SKM-1 (cell line): ENCODE data around the gene ALPP.

Experiments
- DNase-seq: peaks from one replicate; lab custom pipeline; 2025; ENCODE audit not compliant: unreplicated experiment; lab: John Stamatoyannopoulos, UW

ALPP gene

DNA sequence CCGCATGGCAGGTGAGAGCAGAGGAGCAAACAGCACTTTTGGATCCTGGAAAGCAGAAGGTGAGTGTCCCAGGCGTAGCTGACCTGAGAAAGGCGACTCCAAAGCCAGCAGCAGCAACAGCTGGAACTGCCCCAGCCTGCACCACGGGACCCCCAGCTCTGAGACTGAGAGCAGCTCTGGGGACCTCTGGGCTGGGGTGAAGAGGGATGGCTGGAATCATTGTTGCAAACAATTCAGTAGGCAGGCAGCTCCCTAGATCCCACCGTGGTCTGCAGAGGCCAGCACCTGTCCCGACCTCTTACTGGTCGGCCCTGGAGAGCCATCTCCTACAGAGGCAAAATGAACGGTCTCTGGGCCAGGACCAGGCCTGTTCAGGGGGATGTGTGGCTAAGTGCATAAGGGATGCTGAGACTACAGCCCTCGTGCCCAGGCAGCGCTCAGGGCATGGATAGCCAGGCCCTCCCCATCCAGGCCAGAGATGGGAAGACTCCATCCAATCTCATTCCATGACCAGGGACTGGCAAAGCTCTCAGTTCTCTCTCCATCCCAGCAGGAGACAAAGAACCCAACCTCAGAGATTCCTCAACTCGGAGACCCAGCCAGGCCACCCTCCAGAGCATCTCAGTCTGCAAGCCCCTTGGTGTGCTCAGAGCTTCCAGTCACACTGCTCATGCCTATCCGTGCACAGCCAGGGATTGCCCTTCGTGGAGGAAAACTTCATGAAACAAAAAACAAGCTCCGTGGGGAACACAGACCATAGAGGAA, 38.2 kb upstream of the ALPP start:
- no peak for DNase-seq

- DNase-seq: no peak
These were observed 37.4 kb upstream of the ALPP start for GRCh38 chr2:232341061-232341738.

GRCh38 chr2:232341739-232342126, 36.8 kb upstream of the ALPP start:
- DNase-seq: no peak

DNA sequence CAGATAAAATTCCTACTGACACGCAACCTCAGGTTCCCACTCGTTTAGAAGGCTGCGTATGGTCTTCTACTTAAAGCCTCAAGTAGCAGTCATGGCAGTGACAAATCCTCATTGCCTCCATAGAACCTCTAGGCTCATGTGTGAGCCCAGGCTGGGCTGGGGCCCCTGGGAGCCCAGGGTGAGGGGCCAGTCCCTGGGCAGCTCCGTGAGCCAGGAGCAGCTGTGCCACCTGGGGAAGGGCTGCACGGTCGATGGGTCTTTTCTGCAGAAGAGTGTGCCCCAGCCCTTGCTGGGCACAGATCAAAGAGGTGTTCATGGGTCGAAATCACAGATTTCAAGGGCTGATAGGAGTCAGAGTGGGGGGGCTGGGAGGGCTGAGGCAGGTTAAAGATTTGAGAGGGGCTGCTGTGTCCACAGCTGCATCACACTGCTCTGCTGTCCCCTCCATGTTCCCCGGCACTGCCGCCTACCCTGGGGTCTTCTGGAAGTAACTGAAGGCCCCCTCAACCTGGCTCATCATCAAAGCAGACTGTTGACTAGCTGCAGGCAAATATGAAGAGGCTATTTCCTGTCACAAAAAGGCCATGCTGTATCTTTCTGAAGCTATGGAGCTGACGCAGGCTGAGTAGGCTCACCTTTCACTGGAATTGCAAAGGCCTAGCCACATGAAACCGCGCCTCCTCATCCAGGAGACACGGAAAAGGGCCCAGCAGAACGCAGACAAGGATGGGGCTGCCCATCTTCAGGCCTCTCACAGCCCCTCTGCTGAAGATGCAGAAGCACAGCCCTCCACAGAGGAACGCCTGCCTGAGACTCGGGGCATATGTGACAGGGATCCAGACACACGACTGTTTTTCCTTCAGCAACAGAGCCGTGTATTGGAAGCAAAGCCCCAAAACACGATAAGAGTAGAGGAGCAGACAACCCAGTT, 35.7 kb upstream of the ALPP start:
- no peak for DNase-seq

DNA sequence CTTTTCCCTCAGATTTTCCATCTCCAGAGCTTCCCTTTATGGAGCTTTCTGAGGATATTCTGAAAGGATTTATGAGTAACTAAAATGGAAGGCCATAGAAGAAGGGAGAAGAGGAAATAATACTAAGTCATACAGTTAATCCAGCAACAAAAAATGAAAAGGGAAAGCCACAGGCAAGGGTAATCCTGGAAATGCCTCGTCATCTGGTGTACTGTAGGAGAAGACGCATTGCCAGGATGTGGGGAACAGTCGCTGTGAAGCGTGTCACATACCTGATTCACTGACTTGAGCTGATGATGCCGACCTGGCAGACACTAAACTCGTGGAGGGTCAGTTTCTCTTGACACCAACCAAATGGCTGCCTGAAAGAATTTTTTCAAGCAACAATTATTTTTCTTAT, 34.7 kb upstream of the ALPP start:
- no peak for DNase-seq

- no peak for DNase-seq
These were observed 33.3 kb upstream of the ALPP start for GRCh38 chr2:232345251-232345650.

DNA sequence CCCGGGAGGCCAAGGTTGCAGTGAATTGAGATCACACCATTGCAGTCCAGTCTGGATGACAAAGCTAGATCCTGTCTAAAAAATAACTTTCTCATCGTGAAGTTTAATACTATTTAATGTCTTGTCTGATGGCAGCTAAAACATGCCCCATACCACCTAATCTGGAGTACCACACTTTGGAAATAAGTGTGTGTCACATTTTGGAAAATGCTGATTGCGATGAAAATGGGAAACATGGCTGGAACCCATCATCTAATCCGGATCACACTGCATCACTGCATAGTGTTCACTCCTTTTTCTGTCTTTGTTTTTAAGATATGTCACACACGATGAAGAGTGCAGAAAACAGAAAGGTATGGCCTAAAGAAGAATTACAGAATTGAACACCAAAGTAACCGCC, 31.2 kb upstream of the ALPP start:
- no peak for DNase-seq

GRCh38 chr2:232348936-232349335, 29.6 kb upstream of the ALPP start:
- DNase-seq: no peak

GRCh38 chr2:232349546-232349945, 29.0 kb upstream of the ALPP start:
- no peak for DNase-seq

DNA sequence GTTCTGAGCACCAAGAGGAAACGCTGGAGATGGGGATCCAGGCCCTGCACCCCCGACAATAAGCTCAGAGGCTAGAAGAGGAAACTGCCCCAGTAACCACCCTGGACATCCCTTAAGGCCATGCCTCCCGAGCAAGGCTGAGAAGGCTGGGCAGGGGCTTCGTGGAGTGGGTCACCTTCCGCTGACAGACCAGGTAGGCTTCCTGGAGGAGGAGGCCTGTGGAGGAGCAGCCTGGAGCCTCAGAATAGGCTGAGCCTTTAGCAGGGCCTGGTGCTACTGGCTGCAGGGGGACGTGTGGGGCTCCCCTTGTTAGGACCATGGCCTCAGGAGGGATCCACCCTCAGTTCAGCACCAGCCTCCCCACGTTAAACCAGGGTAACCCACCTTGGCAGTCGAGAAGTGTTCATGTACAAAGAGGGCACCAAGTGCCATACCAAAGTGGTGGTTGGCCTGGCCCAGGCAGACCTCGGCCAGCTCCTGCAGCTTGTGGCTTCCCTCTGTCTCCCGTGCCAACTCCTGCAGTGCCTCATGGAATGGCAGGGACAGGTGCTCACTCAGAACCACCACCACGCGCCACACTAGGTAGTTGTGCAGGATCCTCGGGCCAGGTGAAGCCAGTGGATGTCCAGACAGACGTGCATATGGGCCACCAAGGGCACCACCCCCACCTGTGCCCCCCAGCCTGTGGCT, 28.5 kb upstream of the ALPP start:
- no peak for DNase-seq

- no peak for DNase-seq
These were observed 27.5 kb upstream of the ALPP start for GRCh38 chr2:232350804-232351685.

- no peak for DNase-seq
These were observed 26.7 kb upstream of the ALPP start for GRCh38 chr2:232351686-232352510.

DNA sequence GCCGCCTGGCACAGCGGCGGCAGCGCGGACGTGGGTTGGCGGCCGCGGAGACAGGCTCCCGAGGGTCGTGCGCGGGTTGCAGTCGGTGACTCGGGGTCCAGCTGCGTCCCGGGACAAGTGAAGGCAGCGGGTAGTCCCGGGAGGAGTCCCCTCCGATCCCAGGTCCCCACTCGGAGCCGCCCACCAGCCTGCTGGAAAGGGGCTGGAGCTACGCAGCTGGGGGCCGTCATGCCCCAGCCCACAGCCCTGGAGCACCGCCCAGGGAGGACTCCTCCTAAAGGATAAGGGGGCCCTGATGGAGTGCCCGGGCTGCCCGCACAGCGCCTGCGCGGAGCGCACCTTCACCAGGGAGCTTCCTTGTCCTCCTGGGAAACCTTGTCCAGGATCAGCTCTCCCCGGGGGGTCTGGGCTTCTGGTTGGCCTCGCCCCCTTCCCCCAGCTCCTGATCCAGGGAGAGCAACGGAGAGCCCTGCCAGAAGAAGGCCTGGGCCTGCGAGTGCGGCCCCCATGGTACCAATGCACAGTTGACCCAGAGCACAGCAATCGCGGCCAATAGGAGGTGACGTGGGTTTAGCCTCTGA, 25.9 kb upstream of the ALPP start:
- no peak for DNase-seq

DNA sequence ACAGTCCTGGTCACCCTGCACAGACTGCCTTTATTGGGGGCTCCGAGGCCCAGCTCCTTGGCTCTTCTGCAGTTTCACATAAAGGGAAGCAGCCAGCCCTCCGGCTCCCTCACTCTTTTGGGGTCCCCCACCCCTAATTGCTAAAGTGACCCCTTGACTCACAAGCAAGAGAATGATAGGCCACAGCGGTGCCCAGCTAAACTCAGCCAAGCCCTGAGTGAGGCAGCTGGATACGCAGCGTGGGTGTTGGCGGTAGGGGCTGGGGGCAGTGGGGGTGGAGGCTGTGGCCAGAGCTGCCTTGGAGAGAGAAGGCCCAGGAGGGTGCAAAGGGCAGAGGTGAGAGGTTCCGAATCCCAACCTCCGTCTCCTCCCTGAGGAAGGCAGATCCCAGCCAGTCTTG, 25.5 kb upstream of the ALPP start:
- no peak for DNase-seq

GRCh38 chr2:232353660-232354059, 24.9 kb upstream of the ALPP start:
- DNase-seq: no peak

DNA sequence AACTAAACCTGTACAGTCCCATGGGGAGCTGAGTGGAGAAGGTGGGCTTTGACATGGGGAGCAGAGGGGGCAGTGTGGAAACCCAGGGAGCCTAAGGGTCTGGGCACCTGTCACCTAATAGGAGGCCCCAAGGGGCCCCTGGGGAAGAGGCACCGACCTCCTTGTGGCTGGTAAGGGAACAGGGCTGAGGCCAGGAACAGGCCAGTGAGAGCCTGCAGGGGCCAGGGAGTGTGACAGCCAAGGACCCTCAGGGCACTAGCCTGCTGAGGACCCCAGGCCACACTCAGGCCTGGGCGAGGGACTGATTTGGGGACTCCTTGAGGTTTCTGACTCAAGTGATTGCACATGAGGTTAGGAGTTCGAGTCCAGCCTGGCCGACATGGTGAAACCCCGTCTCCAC, 24.5 kb upstream of the ALPP start:
- no peak for DNase-seq

DNA sequence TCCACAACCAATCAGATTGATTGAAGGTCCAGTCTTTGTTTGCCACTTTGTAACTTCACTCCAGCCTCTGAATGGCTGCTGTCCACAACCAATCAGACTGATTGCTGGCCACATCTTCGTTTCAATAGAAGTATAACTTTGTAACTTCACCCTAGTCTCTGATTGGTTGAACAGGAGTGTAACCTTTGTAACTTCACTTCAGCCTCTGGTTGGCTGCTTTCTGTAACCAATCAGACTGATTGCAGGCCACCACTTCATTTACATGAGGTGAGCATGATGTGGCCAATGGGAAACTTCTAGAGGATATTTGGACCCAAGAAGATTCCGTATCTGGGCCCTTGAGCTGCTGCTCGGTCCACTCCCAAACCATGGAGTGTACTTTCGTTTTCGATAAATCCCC, 16.9 kb upstream of the ALPP start:
- no peak for DNase-seq

DNA sequence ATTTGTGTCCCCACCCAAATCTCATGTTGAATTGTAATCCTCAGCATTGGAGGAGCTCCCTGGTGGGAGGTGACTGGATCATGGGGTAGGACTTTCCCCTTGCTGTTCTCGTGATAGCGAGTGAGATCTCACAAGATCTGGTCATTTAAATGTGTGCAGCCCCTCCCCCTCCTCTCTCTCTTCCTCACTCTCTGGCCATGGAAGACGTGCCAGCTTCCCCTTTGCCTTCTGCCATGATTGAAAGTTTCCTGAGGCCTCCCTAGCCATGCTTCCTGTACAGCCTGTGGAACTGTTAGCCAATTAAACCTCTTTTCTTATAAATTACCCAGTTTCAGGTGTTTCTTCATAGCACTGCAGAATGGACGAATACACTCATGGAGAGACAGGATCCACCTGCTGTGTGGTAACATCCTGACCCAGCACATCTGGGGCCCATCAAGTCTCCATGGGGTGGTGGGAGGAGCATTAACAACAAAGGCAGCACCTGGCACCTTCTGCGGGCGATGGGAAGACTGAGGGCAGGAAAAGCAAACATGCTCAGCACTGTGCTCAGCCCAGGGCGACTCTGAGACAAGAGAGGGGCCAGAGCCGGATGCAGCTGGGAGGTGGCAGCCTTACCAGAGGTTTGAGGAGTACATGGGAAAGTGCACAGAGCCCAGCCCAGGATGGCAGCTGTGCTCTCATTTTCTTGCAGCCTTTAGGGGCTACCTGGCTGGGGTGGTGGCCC, 16.2 kb upstream of the ALPP start:
- no peak for DNase-seq
